NCI-H2081 treated with DMSO at 0.1 percent for 48 hours (cell line): ENCODE results near the gene WIPF2.

Experiments
- DNase-seq: peaks from one replicate; lab custom pipeline; 2025; lab: John Stamatoyannopoulos, UW

The WIPF2 gene

GRCh38 chr17:40251576-40251975 is 32.5 kb downstream of the WIPF2 start:
- DNase-seq, result no peak

DNA sequence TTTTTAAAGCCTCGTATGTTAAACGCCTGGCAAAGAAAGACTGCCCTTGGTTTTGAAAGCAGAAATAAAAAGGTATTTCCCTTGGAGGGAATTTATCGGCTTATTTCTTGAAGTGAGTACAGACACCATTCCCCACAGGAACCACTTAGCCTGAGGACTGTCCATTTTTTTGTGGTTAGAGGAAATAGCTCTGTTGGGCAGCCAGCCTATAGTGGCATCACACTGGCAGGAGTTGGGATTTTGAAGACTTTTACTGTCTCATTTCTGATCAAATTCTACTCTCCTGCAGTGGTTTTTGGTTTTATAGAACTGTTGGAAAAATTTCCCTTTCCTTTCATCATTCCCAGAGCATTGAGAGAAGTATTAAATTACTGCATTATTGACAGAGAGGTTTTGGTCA is 34.5 kb downstream of the WIPF2 start:
- no peak for DNase-seq

DNA sequence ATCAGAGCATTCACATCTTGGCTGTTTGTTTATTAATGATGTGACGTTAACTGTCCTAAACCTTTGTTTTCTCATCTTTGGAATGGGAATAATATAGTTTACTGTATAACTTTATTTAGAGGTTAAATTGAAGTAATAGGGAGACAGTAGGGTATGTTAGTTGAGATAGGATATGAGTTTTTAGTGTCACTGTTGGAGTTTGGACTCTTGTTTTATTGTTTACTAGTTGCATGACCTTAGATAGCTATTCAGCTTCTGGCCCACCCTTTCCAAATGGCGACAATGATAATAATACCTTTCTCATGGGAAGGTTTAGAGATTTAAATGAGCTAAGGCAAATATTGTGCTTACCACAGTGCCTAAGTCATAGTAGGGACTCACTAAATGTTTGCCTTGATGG is 40.4 kb downstream of the WIPF2 start:
- no peak for DNase-seq

GRCh38 chr17:40260528-40260927 is 41.4 kb downstream of the WIPF2 start:
- DNase-seq, result no peak

- DNase-seq, result no peak
These were observed 45.5 kb downstream of the WIPF2 start for GRCh38 chr17:40264458-40265185.

GRCh38 chr17:40265337-40265736 is 46.2 kb downstream of the WIPF2 start:
- DNase-seq, result no peak

DNA sequence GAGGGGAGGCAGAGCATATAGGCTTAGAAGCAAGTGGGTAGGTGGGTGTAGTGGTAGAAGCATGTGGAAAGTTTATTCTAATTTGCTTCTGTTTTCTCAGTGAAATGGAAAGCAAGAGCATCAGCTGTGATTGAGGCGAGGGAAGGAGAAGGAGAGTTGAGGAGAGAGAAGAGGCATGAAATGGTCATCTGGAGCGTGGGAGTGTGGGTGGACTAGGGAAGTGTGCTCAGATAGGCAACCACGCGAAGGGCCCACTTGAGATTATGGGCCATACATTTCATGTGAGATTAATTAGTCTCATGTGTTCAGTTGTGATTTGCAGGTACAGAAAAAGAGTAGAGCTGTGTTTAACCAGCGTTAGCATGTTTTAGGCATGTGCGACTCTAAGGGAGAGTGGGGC is 47.8 kb downstream of the WIPF2 start:
- DNase-seq, result no peak

DNA sequence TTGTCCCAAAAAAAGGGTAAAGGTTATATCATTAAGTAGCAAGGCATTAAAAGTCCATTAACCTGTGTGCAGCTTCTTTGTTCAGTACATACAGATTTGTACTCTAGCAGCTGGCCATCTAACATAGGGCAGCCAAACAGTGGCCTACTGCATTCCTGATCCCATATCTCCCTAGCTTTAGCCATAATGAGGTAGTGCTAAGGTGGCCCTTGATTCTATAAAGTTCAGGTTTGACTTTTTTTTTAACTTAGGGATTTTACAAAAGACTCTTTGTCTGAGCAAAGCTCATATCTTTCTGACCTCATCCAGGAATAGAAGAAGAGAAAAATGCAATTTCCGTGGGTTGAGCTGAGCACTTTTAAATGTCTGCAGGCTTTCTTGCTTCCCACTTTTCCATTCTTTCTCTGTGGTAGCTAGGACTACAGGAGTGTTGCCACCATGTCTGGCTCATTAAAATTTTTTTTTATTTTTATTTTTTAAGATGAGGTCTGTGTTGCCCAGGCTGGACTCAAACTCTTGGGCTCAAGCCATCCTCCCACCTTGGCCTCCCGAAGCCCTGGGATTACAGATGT is 49.1 kb downstream of the WIPF2 start:
- no peak for DNase-seq

- no peak for DNase-seq
These were observed 59.3 kb downstream of the WIPF2 start for GRCh38 chr17:40278414-40278813.

GRCh38 chr17:40279402-40279801 is 60.3 kb downstream of the WIPF2 start:
- DNase-seq, result no peak

GRCh38 chr17:40281663-40282062 is 62.6 kb downstream of the WIPF2 start:
- no peak for DNase-seq

GRCh38 chr17:40283662-40284061 is 64.6 kb downstream of the WIPF2 start:
- no peak for DNase-seq

- no peak for DNase-seq
These were observed 65.1 kb downstream of the WIPF2 start for GRCh38 chr17:40284085-40284713.

- DNase-seq, result no peak
These were observed 67.4 kb downstream of the WIPF2 start for GRCh38 chr17:40286473-40286872.

DNA sequence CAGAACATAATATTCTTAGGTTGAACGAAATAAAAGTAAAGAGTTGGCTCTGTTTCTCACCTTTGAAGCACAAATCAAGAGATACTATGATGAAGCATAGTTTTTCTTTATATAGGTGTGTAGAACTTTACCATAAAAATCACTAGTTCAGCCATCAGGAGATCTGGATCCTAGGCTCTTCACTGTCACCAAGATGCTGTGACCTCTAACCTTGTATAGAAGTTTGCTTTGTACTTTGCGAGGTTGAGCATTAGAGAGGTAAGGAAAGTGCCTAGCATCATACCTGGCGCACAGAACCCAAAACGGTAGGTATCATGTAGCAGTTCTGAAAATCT is 68.0 kb downstream of the WIPF2 start:
- DNase-seq, result no peak

DNA sequence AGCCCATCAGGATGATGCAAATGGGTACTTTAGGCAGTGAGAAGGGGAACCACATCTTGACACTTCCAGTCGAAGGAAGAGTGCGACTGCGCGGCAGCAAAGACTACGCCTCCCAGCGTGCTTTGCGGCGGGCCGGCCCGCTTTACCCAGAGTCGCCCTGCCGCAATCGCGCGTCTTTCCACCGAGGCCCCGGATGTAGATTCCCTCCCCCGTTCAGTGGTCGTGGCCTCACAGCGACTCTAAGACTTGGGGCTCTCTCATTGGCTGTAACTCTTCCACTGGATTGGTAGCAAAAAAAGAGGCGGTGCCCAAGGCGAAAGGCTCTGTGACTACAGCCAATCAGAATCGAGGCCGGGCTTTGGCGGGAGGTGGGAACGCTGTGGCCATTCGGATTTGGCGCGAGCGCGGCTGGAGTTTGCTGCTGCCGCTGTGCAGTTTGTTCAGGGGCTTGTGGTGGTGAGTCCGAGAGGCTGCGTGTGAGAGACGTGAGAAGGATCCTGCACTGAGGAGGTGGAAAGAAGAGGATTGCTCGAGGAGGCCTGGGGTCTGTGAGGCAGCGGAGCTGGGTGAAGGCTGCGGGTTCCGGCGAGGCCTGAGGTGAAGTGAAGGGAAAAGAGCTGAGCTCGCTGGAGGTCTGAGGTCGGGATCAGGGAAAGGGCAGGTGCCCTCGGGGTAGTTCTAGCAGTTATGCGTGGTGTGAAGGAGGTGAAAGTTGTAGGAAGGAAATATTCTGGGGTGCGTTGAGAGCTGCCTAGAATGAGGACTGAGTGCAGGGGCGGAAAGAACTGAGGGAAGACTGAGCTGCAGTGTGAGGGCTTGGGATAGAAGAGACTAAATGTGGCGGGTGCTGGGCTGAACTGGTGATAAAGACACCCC is 68.6 kb downstream of the WIPF2 start, which contains the start of gene CDC6:
TSS of gene CDC6 (plus strand) at position 386 of the 876 bp plus-strand sequence. CDS start 1,542 bp downstream, outside the sequence.
- peak; percentile 100 for DNase-seq

GRCh38 chr17:40290629-40291280 is 71.7 kb downstream of the WIPF2 start:
- peak; percentile 51 for DNase-seq

DNA sequence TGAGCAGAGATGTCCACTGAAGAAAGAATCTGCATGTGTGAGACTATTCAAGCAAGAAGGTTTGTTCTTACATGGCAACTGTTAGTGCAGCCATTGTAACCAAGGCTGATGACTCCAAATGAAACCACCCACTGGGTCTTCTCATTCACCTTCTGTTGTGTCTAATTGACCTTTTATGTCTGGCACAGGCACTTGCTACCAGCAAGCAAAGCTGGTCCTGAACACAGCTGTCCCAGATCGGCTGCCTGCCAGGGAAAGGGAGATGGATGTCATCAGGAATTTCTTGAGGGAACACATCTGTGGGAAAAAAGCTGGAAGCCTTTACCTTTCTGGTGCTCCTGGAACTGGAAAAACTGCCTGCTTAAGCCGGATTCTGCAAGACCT is 72.2 kb downstream of the WIPF2 start:
- no peak for DNase-seq

- no peak for DNase-seq
These were observed 74.3 kb downstream of the WIPF2 start for GRCh38 chr17:40293363-40293762.

DNA sequence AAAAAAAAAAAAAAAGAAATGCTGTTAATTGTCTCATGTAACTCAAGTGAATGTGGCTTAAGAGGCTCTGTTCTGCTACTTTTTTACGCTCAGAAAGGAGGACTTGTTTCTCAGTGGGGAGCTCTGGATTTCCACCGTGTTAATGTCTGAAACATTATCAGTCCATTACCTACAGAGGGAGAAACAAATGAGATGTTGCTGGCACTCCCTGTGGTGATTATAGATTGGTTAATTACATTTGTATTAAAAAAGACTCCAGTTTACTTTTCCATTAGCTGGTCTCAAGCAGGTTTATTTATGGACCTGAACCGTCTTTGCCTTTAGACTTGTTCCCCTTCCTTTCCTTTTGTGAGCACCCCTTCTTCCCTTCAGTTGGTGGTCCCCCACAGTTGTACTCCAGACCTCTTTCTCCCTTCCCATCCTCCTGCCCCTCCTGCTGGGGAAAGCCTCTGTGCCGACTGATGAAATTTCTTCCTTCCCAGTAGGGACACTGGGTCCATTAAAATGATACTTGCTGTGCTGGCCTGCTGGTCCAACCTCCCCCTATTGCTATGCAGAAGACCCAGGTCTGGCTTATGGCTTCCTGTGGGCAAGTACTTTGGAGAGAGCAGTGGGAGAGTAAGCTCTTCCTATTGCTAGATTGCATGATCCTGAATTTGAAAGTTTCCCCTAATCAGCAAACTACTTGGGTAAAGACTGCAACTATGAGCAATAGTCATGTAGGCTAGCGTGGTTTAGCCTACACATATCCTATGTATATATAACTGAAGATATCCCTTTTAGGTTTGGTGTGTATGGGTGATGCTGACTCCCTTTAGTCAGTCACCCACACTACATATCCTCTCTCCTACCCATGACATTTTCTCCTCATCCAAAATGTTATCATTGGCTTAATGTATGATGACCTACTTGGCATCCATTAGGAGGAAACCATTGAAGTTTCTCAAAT is 76.7 kb downstream of the WIPF2 start:
- peak; percentile 32 for DNase-seq

GRCh38 chr17:40297511-40297910 is 78.4 kb downstream of the WIPF2 start:
- DNase-seq, result no peak
